GM18499 (cell line): Measurements from ENCODE around the gene DENND10.
"Not testable (repeated sequence)": the region's sequence is repeated elsewhere in the genome, so short reads cannot be mapped to it uniquely, and the experiment has no call there.

Experiments
- ATAC-seq: cut with Tn5 transposase; IDR thresholded peaks from one replicate; pipeline ENCODE4 v1.9.1; 2021; ENCODE audit warnings: moderate number of reproducible peaks; ENCODE audit not compliant: insufficient read depth, unreplicated experiment

DENND10 gene

GRCh38 chr10:119162452-119163092, 58.7 kb downstream of the DENND10 start:
- ATAC-seq, result no peak

GRCh38 chr10:119165171-119166117, 61.5 kb downstream of the DENND10 start, which contains the start of gene SFXN4:
SFXN4 (minus strand) TSS chr10:119165714; CDS start chr10:119165647, 67 bp downstream.
- peak; percentile 46 for ATAC-seq

GRCh38 chr10:119166118-119166500, 62.2 kb downstream of the DENND10 start:
- no peak for ATAC-seq

GRCh38 chr10:119166564-119166963, 62.7 kb downstream of the DENND10 start:
- ATAC-seq, result no peak

GRCh38 chr10:119167041-119167440, 63.1 kb downstream of the DENND10 start:
- ATAC-seq, result no peak

GRCh38 chr10:119174109-119174508, 70.2 kb downstream of the DENND10 start:
- no peak for ATAC-seq

GRCh38 chr10:119176166-119176565, 72.3 kb downstream of the DENND10 start:
- ATAC-seq, result no peak

- ATAC-seq, result no peak
These were observed 73.9 kb downstream of the DENND10 start for GRCh38 chr10:119177708-119178371.

- peak; percentile 58 for ATAC-seq
These were observed 74.6 kb downstream of the DENND10 start, which contains the start of gene PRDX3 for GRCh38 chr10:119178372-119179119. PRDX3 (minus strand) TSS chr10:119178812; CDS start chr10:119178790, 22 bp downstream.

GRCh38 chr10:119180850-119181400, 77.0 kb downstream of the DENND10 start:
- ATAC-seq, result not testable (repeated sequence)

- ATAC-seq, result no peak
These were observed 79.9 kb downstream of the DENND10 start for GRCh38 chr10:119183664-119184412.
